HUDEP-2 (cell line): Measurements from ENCODE around the gene AHCYL2.
A peak's percentile ranks its signal among the peaks of the same experiment; 100 is the strongest.
"Not testable (repeated sequence)": the region's sequence is repeated elsewhere in the genome, so short reads cannot be mapped to it uniquely, and the experiment has no call there.

Source experiments
- DNase-seq, 76 experiments: peaks; one replicate each; lab custom pipeline; 2025; ENCODE audit not compliant: unreplicated experiment in 76 of 76; lab: John Stamatoyannopoulos, UW

Gene AHCYL2

GRCh38 chr7:129343099-129343700, 118.4 kb downstream of the AHCYL2 start:
- DNase-seq = peak in 23 of 76 experiments; percentile 4 to 42 (median 20)

GRCh38 chr7:129347330-129347729, 122.5 kb downstream of the AHCYL2 start:
- no peak for DNase-seq

GRCh38 chr7:129348023-129348740, 123.4 kb downstream of the AHCYL2 start:
- no peak for DNase-seq

- no peak for DNase-seq
Observed at GRCh38 chr7:129351320-129351719, 126.5 kb downstream of the AHCYL2 start.

GRCh38 chr7:129353104-129353503, 128.3 kb downstream of the AHCYL2 start:
- DNase-seq = not testable (repeated sequence)

- DNase-seq = no peak
Observed at GRCh38 chr7:129354428-129355157, 129.8 kb downstream of the AHCYL2 start.

GRCh38 chr7:129356176-129356575, 131.3 kb downstream of the AHCYL2 start:
- DNase-seq = no peak

GRCh38 chr7:129359176-129359575, 134.3 kb downstream of the AHCYL2 start:
- no peak for DNase-seq

- DNase-seq = no peak
Observed at GRCh38 chr7:129359638-129360037, 134.8 kb downstream of the AHCYL2 start.

- DNase-seq = no peak
Observed at GRCh38 chr7:129361771-129362170, 136.9 kb downstream of the AHCYL2 start.

GRCh38 chr7:129362496-129362895, 137.7 kb downstream of the AHCYL2 start:
- no peak for DNase-seq

- no peak for DNase-seq
Observed at GRCh38 chr7:129367349-129367699, 142.5 kb downstream of the AHCYL2 start.

- DNase-seq = peak in 55 of 76 experiments; percentile 2 to 64 (median 40)
Observed at GRCh38 chr7:129367700-129368388, 143.0 kb downstream of the AHCYL2 start.

GRCh38 chr7:129368389-129368986, 143.7 kb downstream of the AHCYL2 start:
- DNase-seq = no peak

- not testable (repeated sequence) for DNase-seq
Observed at GRCh38 chr7:129369447-129369846, 144.6 kb downstream of the AHCYL2 start.

- DNase-seq = peak in 2 of 76 experiments; percentile 6 to 9
Observed at GRCh38 chr7:129370812-129371211, 146.0 kb downstream of the AHCYL2 start.

- no peak for DNase-seq
Observed at GRCh38 chr7:129371487-129371886, 146.7 kb downstream of the AHCYL2 start.

GRCh38 chr7:129373651-129374428, 149.0 kb downstream of the AHCYL2 start:
- no peak for DNase-seq

- DNase-seq = no peak
Observed at GRCh38 chr7:129375141-129375938, 150.5 kb downstream of the AHCYL2 start.
